Lower lobe of right lung (tissue), 2 donors: ENCODE measurements around the gene BMAL2. TPM values are rescaled to one million over a fixed set of nuclear protein-coding genes. Genes with fewer than 3 reads are reported as not detected.

Experiments used
- ATAC-seq, 2 donors: fragments of 200-7000 bp; cut with Tn5 transposase; one replicate each; pipeline ENCODE4 v1.9.1; 2020 to 2022; ENCODE audit warnings: mild to moderate bottlenecking in 2 of 2, moderate library complexity in 2 of 2
- DNase-seq: peaks from one replicate; pipeline ENCODE4 v3.0.0-alpha.2; 2020
- H3K27ac ChIP-seq: fragments of 200-600 bp; one replicate; pipeline ENCODE4 v1.8.0; 2022
- H3K27me3 ChIP-seq: fragments of 200-600 bp; one replicate; pipeline ENCODE4 v1.8.0; 2022; ENCODE audit warnings: low read depth
- H3K36me3 ChIP-seq: fragments of 200-600 bp; one replicate; pipeline ENCODE4 v1.8.0; 2022; ENCODE audit warnings: mild to moderate bottlenecking
- H3K4me1 ChIP-seq: fragments of 200-600 bp; one replicate; pipeline ENCODE4 v1.8.0; 2022
- H3K4me3 ChIP-seq: fragments of 200-600 bp; one replicate; pipeline ENCODE4 v1.8.0; 2022; ENCODE audit warnings: mild to moderate bottlenecking
- H3K9me3 ChIP-seq: fragments of 200-600 bp; one replicate; pipeline ENCODE4 v1.8.0; 2022
- intact Hi-C: fragments of 100-400 bp; cut with DNase I; formaldehyde crosslinking; loops from one replicate; pipeline ENCODE4 v1.11.0; 2022
- total RNA-seq: library from RNA; stranded (reverse); fragmentation: NEBNext Ultra II Directional; extraction: Animal tissue kit (Norgen Biotek cat#: 25700); gene quantifications from one replicate; pipeline ENCODE4 v1.2.1, GENCODE V29; 2021
- TF ChIP-seq, protein P1 (sequence below): fragments of 200-600 bp; IDR thresholded peaks from one replicate; pipeline ENCODE4 v1.8.0; 2022; ENCODE audit warnings: antibody characterized with exemption, mild to moderate bottlenecking
- donor health status: DM: no; HTN: yes; CAD: no; lungs with severe emphysema.

BMAL2 gene
- total RNA-seq, 1 donor from 2014 or later: 2.6 TPM

DNA sequence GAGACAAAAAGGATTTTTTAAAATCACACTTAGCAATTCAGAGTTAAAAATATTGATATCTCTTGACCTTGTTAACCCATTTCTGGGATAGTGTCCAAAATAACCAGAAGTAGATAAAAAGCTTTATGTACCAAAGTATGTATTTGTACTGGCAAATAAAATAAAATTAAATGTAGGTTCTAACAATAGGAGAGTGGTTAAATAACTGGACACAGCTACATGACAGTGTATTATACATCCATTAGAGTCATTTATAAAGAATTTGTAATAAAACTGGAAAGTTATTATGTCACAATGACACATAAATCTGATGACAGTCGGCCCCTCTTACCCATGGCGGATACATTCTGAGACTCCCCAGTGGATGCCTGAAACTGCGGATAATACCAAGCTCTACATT lies 34.0 kb downstream of the BMAL2 start:
- TF ChIP-seq, protein P1, sequence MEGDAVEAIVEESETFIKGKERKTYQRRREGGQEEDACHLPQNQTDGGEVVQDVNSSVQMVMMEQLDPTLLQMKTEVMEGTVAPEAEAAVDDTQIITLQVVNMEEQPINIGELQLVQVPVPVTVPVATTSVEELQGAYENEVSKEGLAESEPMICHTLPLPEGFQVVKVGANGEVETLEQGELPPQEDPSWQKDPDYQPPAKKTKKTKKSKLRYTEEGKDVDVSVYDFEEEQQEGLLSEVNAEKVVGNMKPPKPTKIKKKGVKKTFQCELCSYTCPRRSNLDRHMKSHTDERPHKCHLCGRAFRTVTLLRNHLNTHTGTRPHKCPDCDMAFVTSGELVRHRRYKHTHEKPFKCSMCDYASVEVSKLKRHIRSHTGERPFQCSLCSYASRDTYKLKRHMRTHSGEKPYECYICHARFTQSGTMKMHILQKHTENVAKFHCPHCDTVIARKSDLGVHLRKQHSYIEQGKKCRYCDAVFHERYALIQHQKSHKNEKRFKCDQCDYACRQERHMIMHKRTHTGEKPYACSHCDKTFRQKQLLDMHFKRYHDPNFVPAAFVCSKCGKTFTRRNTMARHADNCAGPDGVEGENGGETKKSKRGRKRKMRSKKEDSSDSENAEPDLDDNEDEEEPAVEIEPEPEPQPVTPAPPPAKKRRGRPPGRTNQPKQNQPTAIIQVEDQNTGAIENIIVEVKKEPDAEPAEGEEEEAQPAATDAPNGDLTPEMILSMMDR: no peak
- ATAC-seq: no peak
- intact Hi-C loops: no loop called here
- H3K4me3 ChIP-seq: no peak overlapping the region
- no peak overlapping the region for H3K27ac ChIP-seq
- no peaks in the 10 kb centered on the region for H3K36me3 ChIP-seq
- H3K27me3 ChIP-seq: no peaks in the 10 kb centered on the region
- no peak for DNase-seq
- no peaks in the 10 kb centered on the region for H3K9me3 ChIP-seq
- no peaks in the 10 kb centered on the region for H3K4me1 ChIP-seq

DNA sequence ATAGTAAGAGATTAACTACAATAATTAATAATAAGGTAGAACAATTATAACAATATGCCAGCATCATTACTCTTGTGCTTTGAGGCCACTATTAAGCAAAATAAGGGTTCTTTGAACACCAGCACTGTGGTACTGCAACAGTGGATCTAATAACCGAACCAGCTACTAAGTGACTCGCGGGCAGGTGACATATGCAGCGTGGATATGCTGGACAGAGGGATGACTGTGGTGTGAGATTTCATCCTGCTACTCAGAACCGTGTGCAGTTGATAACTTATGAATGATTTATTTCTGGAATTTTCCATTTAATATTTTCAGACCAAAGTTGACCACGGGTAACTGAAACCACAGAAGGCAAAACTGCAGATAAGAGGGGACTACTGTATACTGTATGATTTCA lies 34.4 kb downstream of the BMAL2 start:
- ATAC-seq: no peak
- Histone ChIP-seq H3K27me3 (no peaks in the 10 kb centered on the region), H3K27ac (no peak overlapping the region), H3K4me1 (no peaks in the 10 kb centered on the region), H3K36me3 (no peaks in the 10 kb centered on the region), H3K4me3 (no peak overlapping the region), H3K9me3 (no peaks in the 10 kb centered on the region)
- TF ChIP-seq, protein P1: no peak
- intact Hi-C loops: no loop called here
- DNase-seq: no peak

DNA sequence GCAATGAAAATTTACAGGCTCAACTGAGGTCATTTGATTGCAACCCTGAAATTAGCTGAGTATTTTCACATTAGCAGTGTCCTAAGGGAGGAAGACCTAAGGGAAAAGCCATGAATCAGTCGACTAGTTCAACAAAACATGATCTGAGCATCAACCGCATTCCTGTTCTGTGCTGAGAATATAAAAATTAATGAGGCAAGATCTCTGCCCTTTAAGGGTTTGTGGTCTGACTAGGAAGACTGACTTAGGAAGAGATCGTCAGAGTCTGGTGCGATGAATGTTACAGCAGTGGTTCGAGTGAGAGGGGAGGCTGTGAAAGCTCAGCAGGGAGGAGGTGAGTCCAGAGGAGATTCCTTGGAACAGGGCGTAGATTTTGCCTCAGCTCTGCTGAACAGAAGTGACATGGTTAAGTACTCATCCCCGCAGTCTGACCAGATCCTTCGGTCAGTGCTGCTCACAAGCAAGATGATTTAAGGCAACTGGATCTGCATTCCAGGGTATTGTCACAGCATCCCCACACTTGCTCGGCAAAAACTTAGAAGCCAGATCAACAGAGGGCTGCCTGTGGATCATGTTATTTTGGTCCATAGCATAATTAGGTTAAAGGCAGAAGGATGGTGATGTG lies 49.6 kb downstream of the BMAL2 start:
- Histone ChIP-seq H3K4me1 (no peaks in the 10 kb centered on the region), H3K27me3 (no peaks in the 10 kb centered on the region), H3K4me3 (no peak overlapping the region), H3K27ac (no peak overlapping the region), H3K9me3 (no peaks in the 10 kb centered on the region), H3K36me3 (no peaks in the 10 kb centered on the region)
- TF ChIP-seq, protein P1: no peak
- intact Hi-C loops: no loop called here
- ATAC-seq (no peak), DNase-seq (no peak)

Other genes with a start within 250 kb of the BMAL2 start
- gene STK38L, start 88.5 kb upstream of the BMAL2 start, total RNA-seq: 22.2 TPM
- 0.47 TPM for gene SMCO2, start 113.9 kb downstream of the BMAL2 start, total RNA-seq
- gene PPFIBP1, start 191.4 kb downstream of the BMAL2 start, total RNA-seq: 117 TPM